HG02763 (cell line): ENCODE data around the gene COL25A1.

Experiments used
- ATAC-seq: cut with Tn5 transposase; IDR thresholded peaks from one replicate; pipeline ENCODE4 v1.9.1; 2021; ENCODE audit warnings: mild to moderate bottlenecking, moderate library complexity; ENCODE audit not compliant: unreplicated experiment

Gene COL25A1

DNA sequence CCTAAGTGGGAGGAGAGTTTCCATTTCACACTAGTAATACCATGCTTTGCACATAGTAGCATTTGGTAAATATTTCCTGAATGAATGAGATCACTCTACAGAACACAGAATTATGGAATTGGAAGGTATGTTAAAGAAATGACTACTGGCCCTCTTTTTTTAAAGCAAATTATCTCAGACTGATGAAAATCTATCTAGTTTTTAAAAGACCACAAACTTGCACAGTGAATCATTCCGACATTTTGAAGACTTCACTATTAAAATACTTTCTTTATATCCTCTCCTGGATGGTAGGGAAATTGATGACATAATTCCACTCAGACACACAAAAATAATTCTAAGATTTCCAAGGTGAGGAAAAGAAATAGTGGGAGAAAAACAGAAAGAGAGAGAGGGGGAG, 471.2 kb downstream of the COL25A1 start:
- ATAC-seq, result no peak

DNA sequence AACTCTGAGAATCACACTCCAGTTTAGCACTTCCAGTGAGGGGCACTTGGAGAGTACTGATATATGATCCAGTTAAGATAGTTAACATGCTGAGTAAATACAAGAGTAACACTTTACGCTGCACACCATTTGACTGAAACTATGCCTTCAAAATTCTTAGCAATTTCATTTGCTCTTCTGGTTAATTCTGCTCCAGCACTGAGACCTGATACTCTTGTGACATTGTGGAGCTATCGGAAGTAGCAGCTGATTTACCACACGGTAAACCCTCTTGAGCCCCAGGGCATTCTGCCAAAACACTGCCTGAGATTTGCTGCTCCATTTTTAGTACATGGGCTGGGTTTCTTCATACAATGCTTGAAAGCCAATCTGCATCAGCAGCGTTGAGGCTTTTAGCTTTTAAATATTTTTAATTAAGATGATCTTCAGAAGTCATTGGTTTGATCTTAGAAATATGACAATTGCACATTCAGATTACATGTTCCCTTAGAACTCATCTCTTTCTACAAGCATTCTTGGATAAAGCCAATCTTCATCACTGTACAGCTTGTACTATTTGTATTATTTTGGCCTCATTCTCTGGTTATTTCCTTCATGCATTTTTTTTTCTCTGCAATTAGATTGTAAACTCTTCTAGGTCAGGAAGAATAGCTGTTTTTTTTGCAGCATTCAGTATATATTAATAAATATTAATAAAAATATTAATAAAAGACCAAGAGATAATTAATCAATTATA, 471.8 kb downstream of the COL25A1 start:
- ATAC-seq, result no peak

DNA sequence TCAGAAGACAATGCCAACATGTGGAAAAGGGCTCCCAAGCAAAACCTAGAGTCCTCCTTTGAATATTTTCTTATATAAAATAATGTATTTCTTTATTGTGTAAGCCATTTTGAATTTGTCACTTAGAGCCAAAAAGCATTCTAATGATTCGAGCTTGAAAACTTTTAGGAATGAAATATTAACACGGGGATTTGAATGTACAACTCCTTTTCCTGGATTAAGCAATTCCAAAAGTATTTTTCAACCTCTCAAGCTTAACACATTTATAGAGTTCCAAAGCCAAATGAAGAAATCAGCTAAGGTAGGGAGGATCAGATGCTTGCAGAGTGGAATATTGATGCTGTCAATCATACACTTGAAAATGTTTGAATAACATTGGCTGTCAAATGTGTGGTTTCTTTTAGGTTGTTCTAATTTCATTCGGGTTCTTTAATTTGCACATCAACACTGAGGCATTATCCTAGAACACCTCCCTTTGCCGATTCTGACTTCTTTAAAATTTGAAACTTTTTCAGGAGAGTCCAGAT, 472.4 kb downstream of the COL25A1 start:
- no peak for ATAC-seq

DNA sequence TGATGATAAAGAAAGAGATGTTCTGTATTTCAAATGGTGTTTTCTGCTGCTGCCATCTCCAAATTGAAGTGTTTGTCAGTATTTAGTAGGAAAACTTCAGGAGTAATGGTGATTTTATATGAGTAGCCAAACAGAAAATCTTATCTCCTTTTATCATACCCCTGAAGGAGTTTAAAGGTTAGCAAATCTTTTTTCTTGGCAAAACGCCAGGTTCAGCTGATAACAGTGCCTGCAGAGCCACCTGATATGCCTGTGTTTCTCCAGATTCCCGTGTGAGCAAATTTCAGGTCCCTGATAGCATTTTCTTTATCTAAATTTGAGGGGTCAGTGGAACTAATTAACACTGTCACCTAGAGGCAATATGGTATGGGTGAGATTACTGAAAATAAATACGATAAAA, 473.8 kb downstream of the COL25A1 start:
- no peak for ATAC-seq

DNA sequence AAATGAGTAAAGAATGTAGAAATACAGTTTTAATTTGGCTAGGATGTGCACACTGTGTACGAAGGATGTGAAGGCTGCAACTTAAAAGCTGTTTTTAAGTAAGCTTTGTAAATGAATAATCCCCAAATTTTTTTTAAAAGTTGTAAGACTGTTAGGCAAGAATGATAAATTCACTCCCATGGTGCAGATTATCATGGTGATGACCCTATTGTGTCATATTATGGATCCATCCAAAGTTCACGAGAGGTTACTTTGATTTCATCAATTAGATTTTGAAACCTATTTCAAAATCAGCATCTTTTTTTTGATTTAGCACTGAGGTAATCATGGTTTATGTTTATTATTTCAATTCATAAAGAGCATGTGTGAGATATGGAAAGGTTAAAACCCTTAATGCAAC, 476.7 kb downstream of the COL25A1 start:
- no peak for ATAC-seq

DNA sequence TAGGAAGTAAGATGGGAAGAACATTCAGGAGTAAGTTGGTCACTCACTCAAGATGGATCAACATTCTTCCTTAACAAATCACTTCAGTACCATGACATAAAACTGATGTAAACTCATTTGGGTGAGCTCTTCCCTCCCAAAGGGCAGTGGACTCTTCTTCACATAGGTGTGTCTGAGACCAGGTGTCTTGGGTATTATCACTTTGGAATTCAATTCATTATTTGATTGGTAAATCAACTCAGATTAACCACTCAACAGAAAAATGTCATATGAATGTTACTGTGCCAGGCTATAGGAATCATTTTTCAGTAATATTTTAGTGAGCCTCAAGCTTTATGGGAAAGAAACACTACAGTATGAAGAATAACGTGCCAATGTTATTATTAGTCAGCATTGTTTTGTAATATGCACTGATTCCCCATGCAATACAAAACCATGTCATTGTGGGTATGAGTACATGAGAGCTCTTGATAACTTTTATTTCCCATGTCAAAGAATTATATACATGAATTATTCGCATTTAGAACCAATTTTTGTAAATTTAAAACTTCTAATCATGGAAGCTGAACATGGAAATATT, 481.0 kb downstream of the COL25A1 start:
- ATAC-seq, result no peak

DNA sequence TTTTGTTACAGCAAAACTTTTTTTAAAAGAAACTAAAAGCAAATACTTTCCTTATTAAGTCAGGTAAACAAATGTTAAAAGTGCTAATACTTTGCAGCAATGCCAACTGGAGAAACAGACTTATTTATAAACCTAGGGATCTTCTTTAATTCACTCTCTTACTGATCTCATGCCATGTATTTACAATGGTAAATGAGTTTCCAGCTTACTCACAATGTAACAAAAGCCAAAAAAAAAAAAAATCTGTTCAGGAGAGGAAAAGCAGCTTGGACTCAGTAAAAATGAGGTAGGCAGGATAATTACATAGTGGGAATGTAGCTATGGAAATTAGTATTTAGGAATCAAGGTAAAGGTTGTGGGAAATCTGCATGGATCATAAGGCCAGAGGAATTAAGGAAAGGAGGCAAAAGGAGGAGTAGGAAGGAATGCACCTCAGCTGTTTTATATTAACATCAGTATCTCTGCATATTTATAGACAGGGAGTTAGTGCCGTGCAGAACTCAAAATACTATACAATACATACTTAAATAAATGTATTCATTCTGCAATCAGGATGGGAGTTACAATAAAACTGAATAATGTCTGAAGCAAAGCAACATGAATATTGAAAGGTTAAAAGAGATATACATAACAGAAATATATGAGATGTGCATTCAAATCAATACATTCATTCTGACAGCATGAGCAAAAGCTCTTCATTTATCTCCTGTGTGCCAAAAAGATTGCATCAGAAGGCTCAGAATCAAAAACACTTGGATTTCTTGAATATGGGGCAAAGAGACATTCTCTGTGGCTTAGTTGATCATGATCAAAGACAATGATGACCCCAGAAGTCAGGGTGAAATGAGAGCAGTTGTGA, 481.7 kb downstream of the COL25A1 start:
- ATAC-seq, result no peak

DNA sequence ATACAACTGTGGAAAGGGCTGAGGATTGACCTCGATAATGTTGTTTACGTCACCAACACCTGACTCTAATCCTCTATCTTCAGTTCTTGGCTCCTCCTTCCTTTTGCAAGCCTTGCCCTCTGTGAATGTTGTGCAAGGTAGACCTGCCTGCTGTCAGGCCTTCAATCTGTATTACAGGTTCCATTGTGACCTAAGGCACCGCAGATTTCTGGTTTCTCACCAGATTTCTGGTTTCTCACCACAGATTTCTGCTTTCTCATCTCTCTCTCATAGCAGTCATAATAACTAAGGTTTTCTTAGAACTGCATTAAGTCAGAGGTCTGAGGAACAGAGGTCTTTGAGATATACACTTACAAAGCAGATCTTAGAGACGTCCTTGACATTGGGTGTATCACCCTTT, 488.1 kb downstream of the COL25A1 start:
- ATAC-seq, result no peak

DNA sequence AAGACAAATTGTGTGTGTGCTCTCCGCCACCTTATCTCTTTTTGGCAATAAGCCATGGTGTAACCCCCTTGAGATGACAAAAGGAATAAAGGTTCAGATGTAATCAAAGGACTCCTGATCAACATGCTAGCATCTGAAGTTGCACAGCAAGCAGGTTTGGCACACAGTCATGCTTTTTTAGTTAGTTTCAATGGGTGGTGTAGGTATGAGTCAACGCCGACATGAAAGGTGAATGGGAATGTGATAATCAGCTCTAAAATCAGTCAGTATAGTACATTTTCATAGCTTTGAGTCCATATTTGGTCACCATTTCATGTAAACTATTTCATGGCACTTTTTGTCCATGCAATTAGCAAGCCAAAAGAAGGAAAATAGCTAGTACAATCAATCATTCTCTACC, 489.2 kb downstream of the COL25A1 start:
- ATAC-seq, result no peak

DNA sequence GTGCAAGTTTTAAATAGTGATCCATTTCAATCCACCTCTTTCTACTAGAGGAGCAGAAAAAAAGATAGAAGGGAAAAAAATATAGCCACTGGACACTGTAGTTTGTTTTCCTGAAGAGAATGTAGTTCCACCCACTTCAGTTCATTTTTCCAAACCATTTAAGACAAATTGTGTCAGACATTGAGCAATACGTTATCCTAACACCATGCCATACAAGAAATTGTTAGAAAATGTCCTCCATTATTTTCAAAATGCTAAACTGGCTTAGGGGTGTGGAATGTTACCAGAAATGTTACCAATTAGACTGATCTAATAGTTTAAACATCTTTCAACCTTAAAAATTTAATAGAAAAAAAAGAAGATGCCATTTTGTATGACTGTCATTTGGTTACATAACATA, 491.0 kb downstream of the COL25A1 start:
- no peak for ATAC-seq

DNA sequence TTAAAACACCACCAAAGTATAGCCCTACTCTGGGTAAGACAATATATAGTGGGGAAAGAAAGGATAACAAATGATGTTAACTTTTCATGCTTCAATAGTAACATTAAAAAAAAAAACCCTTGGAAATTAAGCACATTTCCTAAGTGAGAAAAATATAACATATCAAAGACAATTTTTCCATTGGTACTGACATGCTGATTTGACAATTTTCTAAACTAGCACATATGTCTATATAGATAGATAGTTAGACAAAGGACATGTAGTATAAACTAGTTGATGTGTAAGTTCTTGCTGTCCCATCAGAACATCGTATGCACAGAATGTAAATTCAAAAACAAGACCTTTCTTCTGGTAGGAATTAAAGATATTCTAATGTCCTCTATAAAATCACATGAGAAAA, 492.4 kb downstream of the COL25A1 start:
- ATAC-seq, result no peak

DNA sequence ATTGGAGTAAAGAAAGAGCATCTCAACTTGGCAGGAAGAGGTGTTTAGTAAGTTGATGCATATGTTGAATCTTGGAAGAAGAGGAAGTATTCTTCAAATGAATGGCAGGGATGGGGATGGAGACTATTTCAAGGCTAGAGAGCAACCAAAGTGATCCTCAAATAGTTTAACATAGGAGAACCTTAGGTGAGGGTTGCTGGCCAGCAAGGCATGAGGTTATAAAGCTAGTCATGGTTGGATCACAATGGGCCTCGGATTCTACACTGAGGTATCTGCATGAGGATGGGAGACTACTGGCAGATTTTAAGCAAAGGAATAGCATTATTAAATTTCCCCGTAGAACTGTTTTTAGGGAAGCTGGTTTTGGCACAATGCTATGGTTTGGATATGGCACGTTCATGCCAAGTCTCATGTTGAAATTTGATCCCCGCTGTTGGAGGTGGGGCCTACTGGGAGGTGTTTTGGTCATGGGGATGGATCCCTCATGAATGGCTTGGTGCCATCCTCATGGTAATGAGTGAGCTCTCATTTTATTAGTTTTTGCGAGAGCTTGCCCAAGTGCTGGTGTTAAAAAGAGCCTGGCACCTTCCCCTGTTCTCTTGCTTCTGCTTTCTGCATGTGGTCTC, 497.7 kb downstream of the COL25A1 start:
- no peak for ATAC-seq

DNA sequence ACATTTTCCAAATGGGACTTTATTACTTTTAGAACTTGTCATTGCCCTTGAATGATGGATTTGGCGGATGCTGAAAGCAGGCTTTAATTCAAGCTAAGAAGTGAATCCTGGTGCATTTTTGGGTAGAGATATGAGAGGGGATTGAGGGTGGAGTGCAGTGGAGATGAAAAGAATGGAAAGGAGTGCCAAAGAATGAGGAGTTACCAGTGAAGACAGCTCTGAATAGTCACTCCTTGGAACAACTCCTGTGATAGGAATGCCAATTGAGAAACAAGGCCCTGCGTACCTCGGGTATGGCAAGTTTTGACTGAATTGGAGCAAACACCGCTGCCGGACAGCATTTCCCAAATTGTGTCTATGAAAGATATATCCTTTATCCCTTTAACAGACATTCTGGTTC, 503.2 kb downstream of the COL25A1 start:
- ATAC-seq, result no peak

DNA sequence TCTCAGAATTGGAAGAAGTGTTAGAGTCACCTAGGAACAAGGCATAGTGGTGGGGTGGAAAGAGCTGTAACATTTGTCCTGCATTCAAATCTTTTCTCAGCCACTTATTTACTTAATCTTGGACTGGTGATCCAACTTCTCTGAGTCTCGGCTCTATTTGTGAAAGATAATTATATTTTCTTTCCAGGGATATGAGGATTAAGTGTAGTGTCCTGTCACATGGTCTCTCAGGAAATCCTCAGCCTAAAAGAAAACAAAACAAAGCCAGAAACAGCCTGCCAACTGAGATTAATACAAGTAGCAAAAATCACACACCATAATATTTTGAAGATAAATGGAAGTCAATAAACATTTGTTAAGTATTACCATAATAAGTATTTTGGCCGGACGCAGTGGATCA, 506.3 kb downstream of the COL25A1 start:
- ATAC-seq, result no peak

DNA sequence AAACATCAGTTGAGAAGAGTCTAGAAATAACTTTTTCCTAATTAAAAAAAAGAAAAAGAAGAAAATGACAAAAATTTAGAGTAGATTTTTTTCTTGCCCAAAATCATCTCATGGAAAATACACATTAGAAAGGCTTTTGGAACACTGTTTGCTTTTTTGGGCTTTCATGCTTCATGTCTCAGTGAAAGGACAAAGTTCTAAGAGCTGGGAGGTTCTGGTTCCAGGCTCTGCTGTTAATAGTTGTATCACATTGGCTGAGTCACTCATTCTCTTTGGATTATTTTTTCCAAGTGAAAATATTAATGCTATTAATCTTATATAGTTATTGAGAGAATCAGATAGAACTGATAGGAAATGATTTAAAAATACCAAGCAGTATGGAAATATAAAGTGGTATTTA, 506.7 kb downstream of the COL25A1 start:
- ATAC-seq, result no peak

DNA sequence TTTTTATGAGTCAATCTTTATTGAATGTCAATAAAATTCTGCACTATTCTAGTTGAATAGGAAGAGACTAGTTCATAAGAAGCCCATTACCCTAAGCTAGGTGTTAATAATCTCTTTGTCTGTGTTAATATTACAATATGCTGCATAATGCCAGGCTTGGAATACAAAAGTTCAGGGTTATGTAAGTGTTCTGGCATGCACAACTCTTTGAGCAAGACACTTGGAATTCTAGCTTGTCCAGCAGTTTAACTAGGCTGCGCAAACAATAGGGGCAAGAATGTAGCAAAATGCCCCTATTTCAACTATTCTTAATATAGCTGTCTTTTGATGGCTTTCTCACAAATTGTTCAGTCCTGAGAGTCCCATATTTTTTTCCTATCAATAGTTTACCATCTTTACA, 508.3 kb downstream of the COL25A1 start:
- no peak for ATAC-seq

DNA sequence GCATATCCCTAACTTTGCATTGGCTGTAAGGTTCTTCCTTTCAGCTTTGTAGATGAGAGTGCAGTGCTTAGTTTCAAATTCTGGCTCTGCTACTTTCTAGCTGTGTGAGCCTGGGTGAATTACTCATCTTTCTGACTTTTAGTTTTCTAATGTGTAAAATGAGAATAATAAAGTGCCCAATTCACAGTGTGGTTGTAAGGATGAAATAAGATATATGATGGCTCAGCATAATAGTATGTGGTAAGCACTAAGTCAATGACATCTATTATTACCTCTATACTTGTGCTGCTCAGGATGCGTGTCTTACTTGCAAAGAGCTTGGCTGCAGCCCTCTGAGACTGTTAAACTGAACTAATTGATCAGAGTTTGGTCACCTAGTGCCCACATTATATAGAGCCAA, 509.0 kb downstream of the COL25A1 start:
- no peak for ATAC-seq

DNA sequence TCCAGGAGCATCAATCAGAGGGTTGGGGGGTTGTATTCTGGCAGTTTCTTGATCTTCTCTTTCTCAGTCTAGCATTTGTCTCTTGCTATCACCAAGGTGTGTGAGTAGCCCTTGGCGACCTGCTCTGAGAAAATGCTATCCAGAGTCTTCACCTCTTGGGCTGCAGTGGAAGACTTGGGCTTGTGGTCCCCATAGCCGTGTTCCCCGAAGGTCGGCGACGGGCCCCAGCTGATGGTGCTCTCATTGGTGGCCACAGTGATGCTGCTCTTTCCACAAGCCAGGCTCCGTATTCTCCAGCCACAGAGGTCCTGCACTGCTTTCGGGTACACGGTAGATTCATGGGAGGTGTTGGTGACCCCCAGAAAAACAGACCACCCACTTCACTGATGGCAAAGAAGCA, 513.7 kb downstream of the COL25A1 start:
- no peak for ATAC-seq

DNA sequence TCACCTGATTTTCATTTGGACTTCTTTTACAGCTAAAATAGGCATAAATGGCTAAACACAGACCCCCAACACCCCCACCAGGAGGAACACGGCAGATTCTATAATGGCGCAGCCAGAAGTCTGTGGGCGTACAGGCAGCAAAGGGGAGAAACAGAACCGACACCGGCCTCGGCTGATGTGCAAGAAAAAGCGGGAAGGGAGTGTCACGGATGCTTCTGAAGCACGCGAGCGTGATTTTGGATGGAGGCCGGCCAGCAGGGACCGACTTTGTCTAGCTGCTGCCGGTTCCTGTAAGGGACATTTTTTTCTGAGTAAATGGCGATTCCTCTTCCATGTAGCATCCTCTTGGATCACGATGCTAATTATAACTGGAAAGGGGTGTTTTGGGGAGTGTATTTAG, 514.7 kb downstream of the COL25A1 start:
- ATAC-seq, result no peak

DNA sequence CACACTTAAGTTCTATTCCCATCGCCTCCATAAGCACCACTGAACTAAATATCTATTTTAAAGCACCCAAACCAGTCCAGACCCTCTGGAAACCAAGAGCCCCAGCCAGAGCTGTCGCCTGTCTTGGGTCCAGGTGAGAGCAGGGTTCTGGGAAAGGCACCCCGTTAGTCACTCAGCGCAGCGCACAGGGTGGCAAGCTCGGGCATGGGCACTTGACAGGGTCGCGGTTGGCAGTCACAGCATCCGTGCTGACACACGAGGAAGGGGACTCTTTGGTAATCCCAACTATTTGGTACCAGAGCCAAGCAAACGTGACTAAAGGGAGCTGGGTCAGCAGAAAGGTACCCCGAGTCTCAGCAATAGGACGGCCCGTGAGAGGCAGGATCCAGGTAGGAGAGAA, 515.4 kb downstream of the COL25A1 start:
- no peak for ATAC-seq

DNA sequence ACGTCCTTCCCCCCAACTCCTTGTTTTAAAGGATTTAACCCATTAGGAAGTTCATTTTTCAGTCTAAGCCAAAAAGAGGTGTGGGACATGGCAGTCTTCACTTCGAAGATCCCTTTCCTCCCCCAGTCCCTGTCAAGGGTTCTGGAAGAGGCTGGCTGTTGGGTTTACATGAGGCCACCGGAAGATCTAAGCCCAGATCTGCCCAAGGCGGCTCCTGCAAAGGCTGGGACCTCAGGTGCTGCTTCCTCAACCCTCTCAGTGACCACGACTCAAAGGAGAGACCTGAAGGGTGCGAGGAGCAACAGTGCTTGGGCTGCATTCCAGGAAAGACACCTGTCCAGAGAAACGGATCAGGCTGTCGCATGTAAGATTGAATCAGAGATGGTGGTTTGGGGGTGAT, 516.1 kb downstream of the COL25A1 start:
- ATAC-seq, result no peak
